ENCODE results near the gene ZC3H6. TPM values are rescaled to one million over a fixed set of nuclear protein-coding genes. Genes with fewer than 3 reads are reported as not detected.

The ZC3H6 gene
- total and polyA plus RNA-seq, 2 donors (not counting 1 experiment from before 2014, with no cell fraction given): 1.7 to 6.6 TPM

GRCh38 chr2:112230371-112230770 is 45.0 kb upstream of the ZC3H6 start:
- Histone ChIP-seq H4K20me1 (ENCODE audit: control insufficient read depth, extremely low read depth, insufficient read depth, low read length) (no peaks in the 10 kb centered on the region), H3K9ac (ENCODE audit: insufficient read depth, low read length) (no peak overlapping the region), H3K79me2 (ENCODE audit: control insufficient read depth, insufficient read depth, low read length) (no peaks in the 10 kb centered on the region), H3K9me3 (ENCODE audit: control insufficient read depth, insufficient read depth, low read depth, low read length) (no peaks in the 10 kb centered on the region), H3K4me3 (replicated peaks in 1 of 4; ENCODE audit: control extremely low read depth in 1 of 4, insufficient read depth in 1 of 4, low read depth in 3 of 4, low read length in 4 of 4) (no peak overlapping the region), H3K27me3 (ENCODE audit: control insufficient read depth, insufficient read depth, low read length) (no peaks in the 10 kb centered on the region), H3K27ac (ENCODE audit: insufficient read depth, low read length) (no peak overlapping the region), H3K4me1 (ENCODE audit: control insufficient read depth, extremely low read depth, insufficient read depth, low read length) (no peaks in the 10 kb centered on the region), H3K36me3 (ENCODE audit: control insufficient read depth, insufficient read depth, low read length) (no peaks in the 10 kb centered on the region), H3K4me2 (ENCODE audit: extremely low read depth, insufficient read depth, low read length) (no peak overlapping the region), H2AFZ (ENCODE audit: low read length) (no peak overlapping the region)
- TF ChIP-seq EZH2 (IDR thresholded peaks at IDR 0.05; ENCODE audit: low read length, missing control alignments): no peak
- no peak for DNase-seq (ENCODE audit: low read depth in 2 of 2)

GRCh38 chr2:112239862-112240261 is 35.5 kb upstream of the ZC3H6 start:
- no peaks in the 10 kb centered on the region for H3K36me3 ChIP-seq (ENCODE audit: control insufficient read depth, insufficient read depth, low read length)
- H3K27me3 ChIP-seq (ENCODE audit: control insufficient read depth, insufficient read depth, low read length): no peaks in the 10 kb centered on the region
- no peaks in the 10 kb centered on the region for H3K79me2 ChIP-seq (ENCODE audit: control insufficient read depth, insufficient read depth, low read length)
- H3K4me1 ChIP-seq (ENCODE audit: control insufficient read depth, extremely low read depth, insufficient read depth, low read length): no peaks in the 10 kb centered on the region
- H3K27ac ChIP-seq (ENCODE audit: insufficient read depth, low read length): no peak overlapping the region
- TF ChIP-seq, protein P1, sequence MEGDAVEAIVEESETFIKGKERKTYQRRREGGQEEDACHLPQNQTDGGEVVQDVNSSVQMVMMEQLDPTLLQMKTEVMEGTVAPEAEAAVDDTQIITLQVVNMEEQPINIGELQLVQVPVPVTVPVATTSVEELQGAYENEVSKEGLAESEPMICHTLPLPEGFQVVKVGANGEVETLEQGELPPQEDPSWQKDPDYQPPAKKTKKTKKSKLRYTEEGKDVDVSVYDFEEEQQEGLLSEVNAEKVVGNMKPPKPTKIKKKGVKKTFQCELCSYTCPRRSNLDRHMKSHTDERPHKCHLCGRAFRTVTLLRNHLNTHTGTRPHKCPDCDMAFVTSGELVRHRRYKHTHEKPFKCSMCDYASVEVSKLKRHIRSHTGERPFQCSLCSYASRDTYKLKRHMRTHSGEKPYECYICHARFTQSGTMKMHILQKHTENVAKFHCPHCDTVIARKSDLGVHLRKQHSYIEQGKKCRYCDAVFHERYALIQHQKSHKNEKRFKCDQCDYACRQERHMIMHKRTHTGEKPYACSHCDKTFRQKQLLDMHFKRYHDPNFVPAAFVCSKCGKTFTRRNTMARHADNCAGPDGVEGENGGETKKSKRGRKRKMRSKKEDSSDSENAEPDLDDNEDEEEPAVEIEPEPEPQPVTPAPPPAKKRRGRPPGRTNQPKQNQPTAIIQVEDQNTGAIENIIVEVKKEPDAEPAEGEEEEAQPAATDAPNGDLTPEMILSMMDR (conservative IDR thresholded peaks at IDR 0.05 in 1 of 2, IDR thresholded peaks at IDR 0.05 in 1 of 2; ENCODE audit: low read depth in 1 of 2, low read length in 2 of 2): no peak
- no peak for TF ChIP-seq EZH2 (IDR thresholded peaks at IDR 0.05; ENCODE audit: low read length, missing control alignments)
- no peaks in the 10 kb centered on the region for H4K20me1 ChIP-seq (ENCODE audit: control insufficient read depth, extremely low read depth, insufficient read depth, low read length)
- H3K4me2 ChIP-seq (ENCODE audit: extremely low read depth, insufficient read depth, low read length): no peak overlapping the region
- no peaks in the 10 kb centered on the region for H3K9me3 ChIP-seq (ENCODE audit: control insufficient read depth, insufficient read depth, low read depth, low read length)
- H2AFZ ChIP-seq (ENCODE audit: low read length): no peak overlapping the region
- H3K9ac ChIP-seq (ENCODE audit: insufficient read depth, low read length): no peak overlapping the region
- no peak overlapping the region for H3K4me3 ChIP-seq (replicated peaks in 1 of 4; ENCODE audit: control extremely low read depth in 1 of 4, insufficient read depth in 1 of 4, low read depth in 3 of 4, low read length in 4 of 4)
- no peak for DNase-seq (ENCODE audit: low read depth in 2 of 2)

- Histone ChIP-seq H3K36me3 (ENCODE audit: control insufficient read depth, insufficient read depth, low read length) (no peaks in the 10 kb centered on the region), H3K4me1 (ENCODE audit: control insufficient read depth, extremely low read depth, insufficient read depth, low read length) (no peaks in the 10 kb centered on the region), H3K9ac (ENCODE audit: insufficient read depth, low read length) (no peak overlapping the region), H3K27ac (ENCODE audit: insufficient read depth, low read length) (no peak overlapping the region), H4K20me1 (ENCODE audit: control insufficient read depth, extremely low read depth, insufficient read depth, low read length) (no peaks in the 10 kb centered on the region), H3K4me3 (replicated peaks in 1 of 4; ENCODE audit: control extremely low read depth in 1 of 4, insufficient read depth in 1 of 4, low read depth in 3 of 4, low read length in 4 of 4) (no peak overlapping the region), H2AFZ (ENCODE audit: low read length) (no peak overlapping the region), H3K9me3 (ENCODE audit: control insufficient read depth, insufficient read depth, low read depth, low read length) (no peaks in the 10 kb centered on the region), H3K79me2 (ENCODE audit: control insufficient read depth, insufficient read depth, low read length) (no peaks in the 10 kb centered on the region), H3K4me2 (ENCODE audit: extremely low read depth, insufficient read depth, low read length) (no peak overlapping the region), H3K27me3 (ENCODE audit: control insufficient read depth, insufficient read depth, low read length) (no peaks in the 10 kb centered on the region)
- no peak for DNase-seq (ENCODE audit: low read depth in 2 of 2)
- TF ChIP-seq EZH2 (IDR thresholded peaks at IDR 0.05; ENCODE audit: low read length, missing control alignments): no peak
- TF ChIP-seq, protein P1 (conservative IDR thresholded peaks at IDR 0.05 in 1 of 2, IDR thresholded peaks at IDR 0.05 in 1 of 2; ENCODE audit: low read depth in 1 of 2, low read length in 2 of 2): no peak
Measured at GRCh38 chr2:112242384-112242783, 33.0 kb upstream of the ZC3H6 start.

Data from fibroblast of lung (primary cell).